Activated T-cell treated with anti-CD3 and anti-CD28 coated beads for 4 hours (primary cell): ENCODE results near the gene TMED4.

Experiments used
- DNase-seq: peaks from one replicate; pipeline ENCODE4 v3.0.0-alpha.2; 2020

TMED4 gene

DNA sequence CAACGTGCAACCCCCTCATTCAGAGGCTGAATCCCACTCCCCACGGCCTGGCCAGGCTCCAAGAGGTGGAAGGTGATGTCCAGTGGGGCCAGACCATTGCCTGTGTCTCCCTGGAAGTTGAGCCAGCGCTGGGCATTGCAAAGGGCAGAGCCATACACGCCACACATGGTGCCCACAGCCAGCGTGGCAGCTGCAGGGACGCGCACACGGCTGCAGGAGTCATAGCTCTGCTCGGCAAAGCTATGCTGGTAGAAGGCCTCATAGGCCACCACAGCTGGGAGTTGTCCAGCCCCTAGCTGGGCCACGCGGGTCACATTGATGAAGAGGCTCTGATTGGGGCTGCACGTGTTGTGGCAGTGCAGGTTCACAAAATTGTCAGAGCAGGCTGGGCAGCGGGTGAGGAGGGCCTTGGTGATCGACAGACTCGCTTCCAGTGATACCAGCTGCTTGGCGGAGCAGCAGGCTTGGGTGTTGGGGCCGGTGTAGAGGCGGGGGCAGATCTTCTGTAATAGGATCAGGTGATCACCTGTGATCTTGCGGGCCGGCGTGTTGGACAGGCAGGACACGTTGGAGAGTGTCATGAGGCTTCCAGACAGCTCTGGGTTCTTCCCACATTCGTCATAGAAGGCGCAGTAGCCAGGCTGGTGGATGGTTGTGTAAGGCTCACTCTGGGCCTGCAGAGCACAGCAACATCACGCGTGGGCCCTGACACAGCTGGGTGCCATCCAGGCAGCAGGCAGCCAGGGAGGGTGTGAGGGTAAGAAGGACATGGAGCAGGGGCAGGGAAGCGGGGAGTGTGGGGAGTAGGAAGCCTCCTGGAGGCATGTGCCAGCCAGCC is 42.1 kb downstream of the TMED4 start:
- DNase-seq: no peak

DNA sequence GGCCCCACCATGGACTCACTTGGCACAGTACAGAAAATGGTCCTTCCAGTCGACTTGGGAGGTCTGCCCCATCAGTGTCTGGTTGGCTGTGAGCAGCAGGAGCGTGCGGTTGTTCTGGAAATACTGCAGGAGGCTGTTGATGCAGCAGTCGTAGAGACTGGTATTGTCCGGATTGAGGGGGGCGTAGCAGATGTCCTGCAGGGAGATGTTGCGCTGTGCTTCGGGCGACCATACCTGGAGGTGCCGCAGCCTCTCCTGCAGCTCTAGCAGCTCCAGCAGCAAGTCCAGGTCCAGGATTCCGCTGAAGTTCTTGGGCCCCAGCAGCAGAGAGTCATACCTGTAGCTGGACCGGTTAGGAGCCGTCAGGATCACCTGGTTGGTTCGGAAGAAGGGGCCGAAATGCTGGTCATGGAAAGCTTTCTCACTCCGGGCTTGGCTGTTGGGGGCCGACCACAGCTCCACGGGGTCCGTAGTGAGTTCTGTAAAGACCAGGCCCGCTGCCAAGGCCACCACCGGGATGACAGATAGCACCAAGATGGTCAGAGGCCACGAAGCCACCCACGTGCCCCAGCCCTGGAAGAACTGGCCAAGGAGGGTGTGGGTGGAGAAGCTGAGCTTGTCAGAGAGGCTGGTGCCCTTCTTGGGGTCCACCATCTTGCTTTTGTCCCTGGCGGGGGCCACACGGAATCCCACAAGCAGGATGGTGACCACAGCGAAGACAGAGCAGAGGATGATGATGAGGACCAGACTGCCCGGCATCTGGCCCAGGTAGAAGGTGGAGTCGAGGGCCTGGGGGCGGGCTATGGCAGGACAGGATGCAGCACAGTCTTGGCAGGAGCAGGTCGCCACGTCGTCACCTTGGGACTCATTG is 43.0 kb downstream of the TMED4 start:
- no peak for DNase-seq

DNA sequence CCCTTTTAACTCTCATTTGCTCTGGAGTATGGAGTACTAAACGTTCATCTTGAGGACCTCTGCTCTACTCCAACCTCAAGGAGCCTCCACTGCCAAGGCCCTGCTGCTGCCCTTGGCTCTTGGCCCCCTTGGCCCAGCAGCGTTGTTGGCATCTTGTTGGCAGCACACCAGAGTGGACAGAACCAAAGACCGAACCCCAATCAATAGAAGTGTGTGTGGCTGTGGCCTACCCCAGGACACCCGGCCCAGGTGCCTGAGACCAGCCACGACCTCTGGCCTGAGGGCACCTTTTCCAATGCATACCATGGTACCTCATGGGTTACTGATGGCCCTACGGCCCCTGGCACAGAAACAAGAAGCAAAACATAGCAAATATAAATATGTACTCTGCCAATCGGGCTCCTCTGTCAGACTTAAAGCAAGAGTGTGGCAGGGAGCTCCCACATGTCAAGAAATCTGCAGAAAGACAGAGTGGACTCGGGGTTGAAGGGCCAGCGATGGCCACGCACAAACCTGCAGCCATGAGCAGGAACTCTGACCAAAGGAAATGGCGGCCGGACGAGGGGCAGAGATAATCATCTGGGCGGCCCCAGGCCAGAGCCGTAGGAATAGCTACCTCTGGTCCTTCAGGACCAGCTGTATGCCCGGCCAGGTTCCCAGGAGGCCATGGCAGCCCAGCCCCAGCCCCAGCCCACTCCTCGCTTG is 43.8 kb downstream of the TMED4 start:
- DNase-seq: no peak

DNA sequence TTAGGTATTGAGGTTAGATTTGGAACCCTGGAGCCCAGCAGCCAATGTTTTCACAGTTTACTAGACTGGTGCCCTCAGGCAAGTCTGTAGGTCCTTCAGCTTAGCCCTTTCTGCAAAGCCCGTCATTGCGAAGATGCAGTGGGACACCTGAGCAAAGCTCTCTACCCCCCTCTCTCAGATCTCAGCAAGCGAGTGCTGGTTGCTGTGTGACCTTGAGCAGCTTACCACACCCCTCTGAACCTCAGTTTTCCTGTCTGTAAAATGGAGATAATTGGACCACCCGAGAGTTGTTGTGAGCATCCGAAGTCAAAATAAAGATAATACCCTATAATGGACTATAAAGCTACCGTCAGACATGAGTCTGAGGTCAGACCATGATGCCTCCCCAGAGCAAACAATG is 44.6 kb downstream of the TMED4 start:
- DNase-seq: no peak

DNA sequence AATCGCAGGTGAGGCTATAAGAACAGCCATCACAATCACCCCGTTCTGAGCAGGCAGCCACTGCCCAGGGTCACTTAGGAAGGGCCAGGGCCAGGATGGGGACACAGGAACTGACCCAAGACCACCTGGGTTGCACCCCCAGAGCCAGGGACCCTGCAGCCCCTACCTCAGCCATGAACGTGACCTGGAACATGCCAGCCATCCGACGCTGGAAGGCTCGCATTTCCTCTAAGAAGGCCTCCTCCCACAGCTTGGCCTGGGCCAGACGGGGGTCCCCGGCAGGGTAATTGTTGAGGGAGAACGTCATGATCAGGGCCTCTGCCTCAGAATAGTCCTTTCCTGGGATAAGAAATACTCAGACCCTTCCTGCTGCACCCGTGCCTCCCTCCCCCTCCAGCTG is 45.9 kb downstream of the TMED4 start:
- DNase-seq: no peak

DNA sequence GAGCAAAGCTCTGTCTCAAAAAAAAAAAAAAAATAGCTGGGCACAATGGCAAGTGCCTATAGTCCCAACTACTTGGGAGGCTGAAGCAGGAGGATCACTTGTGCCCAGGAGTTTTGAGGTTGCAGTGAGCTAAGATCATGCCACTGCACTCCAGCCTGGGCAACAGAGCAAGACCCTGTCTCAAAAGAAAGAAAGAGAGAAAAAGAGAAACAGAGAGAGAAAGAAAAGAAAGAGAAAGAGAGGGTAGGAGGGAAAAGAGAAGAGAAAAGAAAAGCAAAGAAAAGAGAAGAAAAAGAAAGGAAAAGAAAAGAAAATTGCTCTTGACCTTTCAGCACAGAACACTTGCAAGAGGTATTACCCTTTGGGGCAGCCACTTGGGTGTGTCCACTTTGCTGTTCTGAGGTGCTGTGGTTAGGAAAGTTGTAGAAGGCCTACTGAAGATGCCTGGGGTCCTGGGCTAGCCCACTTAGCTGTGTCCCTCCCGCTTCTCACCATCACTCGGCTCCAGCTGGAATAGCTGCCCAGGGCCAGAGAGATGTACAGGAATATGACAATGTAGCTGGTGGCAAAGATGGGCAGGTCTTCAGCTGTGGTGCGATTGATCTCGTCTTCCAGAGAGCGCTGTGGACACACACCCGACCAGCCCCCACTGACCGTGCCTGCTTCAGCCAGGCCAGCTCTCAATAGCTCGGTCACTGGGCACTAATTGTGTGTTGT is 46.5 kb downstream of the TMED4 start:
- DNase-seq: no peak

DNA sequence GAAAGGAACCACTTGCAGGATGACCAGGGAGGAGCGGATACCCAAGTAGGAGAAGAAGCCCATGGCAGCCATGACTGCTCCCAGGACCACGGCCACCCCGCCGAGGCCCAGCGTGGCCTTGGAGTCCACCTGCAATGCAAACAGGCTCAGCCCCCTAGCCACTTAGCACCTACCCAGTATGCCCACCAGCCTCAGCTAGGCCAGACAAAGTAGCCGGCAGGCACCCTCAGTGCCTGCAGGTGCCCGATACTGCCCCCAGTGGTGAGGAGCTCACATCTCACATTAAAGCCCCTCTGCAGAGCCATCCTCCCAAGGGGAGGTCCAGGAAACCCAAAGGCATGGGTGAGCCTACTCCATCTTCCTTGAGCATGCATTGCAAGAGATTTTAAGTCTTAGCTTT is 47.5 kb downstream of the TMED4 start:
- DNase-seq: peak; percentile 11

DNA sequence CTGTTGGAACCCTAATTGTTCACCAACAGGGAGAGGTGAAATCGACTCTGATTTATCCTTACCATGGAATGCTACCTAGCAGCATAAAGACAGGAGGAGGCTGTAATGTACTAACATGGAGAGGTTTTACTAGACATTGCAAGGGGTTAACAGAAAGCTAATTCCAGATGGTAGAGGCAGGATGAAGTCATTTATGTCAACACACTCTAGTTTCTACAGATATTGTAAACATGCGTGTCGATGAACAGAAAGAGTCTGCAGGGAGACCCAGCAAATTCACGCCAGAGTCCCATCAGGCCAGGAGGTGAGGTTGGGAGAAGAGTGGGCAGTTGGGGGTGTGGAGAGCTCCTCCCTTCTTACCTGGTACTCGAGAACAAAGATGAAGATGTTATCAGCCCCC is 47.9 kb downstream of the TMED4 start:
- DNase-seq: no peak

DNA sequence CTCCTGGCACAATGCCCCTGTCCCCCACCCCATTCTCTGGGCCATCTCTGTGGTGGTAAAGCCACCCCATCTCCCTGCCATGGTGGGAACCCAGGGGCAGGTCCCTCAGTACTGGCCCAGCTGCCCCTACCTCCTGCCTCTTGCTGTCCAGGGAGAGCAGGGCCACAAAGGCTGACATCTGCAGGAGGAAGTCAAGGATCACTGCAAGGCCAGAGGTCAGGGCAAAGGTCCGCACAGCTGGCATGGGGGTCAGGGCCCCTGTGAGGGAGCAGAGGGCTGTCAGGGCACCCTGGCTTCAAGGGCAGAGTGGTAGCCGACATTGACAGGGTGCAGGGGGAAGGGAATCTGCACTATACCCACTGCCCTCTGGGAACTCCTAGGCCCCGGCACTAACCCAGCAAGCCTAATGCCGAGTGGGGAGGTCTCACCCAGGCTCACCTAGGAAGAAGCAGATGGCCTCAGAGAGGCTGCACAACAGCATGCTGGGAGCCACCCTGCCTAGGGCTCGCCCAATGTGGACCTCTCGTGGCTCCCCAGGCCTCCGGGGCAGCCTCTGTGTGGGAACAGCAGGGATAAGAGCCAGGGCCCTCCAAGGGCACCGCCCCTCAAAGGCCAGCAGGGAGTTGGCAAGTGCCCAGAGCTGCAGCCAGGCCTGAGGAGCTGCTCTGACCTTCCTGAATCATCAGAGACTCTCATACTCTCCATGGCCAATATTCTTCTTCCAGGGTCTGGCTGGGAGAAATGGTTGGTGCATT is 48.6 kb downstream of the TMED4 start:
- DNase-seq: no peak

DNA sequence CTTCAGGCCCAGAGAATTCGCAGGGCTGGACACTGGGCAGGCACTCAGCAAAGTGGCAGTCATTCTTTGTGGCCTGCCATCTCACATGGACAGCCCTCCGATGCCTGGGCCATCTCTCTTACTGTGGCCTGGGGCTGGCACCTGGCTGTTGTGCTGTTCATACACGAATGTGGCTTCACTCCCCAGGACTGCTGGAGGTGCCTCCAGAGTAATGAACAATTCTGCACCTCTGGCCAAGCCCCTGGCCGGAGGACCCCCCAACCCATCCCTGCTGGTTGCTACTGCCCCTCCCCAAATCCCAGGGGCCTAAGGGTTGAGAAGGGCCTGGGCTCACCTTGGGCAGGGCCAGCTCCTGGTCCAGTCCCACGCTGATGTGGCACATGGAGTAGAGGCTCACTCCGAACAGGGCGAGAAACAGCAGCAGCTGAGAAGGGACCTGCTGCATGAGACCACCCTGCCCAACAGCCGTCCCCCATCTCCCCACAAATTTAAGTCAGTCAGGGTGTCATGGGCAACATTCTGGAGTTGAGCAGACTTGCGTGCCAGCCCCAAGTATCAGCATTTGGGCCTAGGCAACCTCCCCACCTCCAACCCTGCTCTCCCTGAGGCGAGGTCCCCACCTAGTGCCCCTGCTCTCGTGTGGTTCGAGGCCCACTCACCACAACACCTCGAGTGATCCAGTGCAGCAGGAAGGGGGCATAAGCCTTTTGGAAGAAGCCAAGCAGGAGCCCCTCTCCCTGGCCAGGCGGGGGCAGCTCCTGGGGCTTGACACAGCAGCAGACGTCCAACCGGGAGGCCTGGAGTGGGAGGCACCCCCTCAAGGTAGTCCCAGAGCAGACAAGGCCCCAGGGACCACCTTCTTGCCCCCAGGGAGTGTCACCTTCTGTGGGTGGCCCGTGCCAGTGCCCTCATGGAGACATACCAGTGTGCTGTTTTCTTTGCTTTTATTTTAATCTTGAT is 50.3 kb downstream of the TMED4 start:
- no peak for DNase-seq

DNA sequence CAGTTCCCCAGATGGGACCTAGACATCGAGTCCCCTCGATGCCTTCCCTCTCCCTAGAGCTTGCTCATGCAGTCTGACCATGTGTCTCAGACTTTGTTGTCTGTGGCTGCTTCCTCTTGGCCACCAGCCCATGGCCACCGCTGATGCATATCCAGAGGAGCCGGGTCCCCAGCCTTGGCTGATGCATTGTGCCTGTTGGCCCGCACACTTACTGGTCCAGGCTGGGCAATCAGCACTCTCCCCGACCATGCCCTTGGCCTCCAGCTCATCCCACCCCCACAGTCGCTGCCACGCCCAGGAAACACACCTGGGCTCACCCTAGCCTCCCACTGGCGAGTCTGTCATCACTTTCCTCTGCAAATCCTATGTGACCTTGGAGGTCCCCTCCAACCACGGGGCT is 51.0 kb downstream of the TMED4 start:
- no peak for DNase-seq
